GM18526 (cell line): ENCODE measurements around the gene HBB.

Source experiments
- POLR2A ChIP-seq: IDR thresholded peaks from 3 replicates; pipeline ENCODE4 v1.6.1; 2011; ENCODE audit not compliant: insufficient read length; ENCODE audit errors: extremely low read depth

HBB gene

DNA sequence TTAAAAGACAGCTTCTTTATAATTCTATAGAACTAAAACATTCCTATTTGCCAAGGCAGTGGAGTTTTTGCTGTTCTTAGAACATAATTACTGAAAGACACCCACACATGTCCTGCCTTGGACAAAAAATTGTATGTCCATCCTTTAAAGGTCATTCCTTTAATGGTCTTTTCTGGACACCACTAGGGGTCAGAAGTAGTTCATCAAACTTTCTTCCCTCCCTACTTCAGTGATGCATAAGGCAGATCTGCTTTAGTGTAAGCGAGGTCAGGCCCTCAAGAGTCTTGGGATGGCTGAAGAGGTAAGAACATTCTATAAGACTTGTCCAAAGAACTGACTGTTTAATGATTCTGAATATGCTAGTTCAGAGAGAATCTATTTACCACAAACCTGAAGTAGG lies 22.1 kb downstream of the HBB start:
- TF ChIP-seq POLR2A = no peak

DNA sequence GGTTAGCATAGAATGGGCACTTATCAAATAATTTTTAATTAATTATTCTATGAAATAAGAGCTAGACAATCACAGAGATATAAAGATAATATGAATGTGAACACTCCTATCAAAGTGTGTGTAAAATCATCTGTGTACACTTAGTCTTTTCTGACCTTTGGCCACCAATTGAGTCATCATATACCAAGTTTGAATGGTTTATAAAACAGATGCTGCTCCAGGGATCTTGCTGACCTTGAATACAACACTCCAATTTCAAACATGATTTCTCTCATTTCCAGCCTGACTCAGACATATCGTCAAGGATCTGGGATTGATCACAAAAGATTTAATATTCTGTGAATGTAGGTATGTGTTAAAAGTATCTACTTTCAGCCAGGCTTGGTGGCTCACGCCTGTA lies 23.5 kb downstream of the HBB start:
- no peak for TF ChIP-seq POLR2A

- TF ChIP-seq POLR2A = no peak
Measured at GRCh38 chr11:5200582-5200981, 26.3 kb downstream of the HBB start, which contains the start of gene OR51V1. Gene OR51V1 (minus strand): TSS chr11:5200682. CDS start chr11:5200682, 0 bp downstream.

GRCh38 chr11:5198285-5198684 lies 28.6 kb downstream of the HBB start:
- TF ChIP-seq POLR2A = no peak

DNA sequence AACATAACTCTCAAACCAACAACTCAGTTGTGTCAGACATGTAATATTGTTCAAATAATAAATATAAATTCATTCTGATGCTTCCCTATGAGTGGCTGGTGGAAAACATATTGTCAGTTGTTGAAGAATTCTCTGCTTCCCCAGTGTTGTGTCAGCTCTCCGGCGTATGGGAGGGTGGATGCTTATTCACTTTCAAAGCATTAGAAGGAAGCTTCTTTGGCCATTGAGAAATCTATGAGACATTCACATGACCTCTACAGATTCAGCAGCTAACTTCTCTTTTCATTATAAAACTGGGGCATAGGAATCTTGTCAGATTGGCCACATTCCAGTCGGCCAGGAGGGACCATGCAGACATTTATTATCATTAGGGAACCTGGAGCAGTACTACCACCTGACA lies 29.3 kb downstream of the HBB start:
- TF ChIP-seq POLR2A = no peak

- no peak for TF ChIP-seq POLR2A
Measured at GRCh38 chr11:5196731-5197130, 30.1 kb downstream of the HBB start.

- no peak for TF ChIP-seq POLR2A
Measured at GRCh38 chr11:5196067-5196466, 30.8 kb downstream of the HBB start.

DNA sequence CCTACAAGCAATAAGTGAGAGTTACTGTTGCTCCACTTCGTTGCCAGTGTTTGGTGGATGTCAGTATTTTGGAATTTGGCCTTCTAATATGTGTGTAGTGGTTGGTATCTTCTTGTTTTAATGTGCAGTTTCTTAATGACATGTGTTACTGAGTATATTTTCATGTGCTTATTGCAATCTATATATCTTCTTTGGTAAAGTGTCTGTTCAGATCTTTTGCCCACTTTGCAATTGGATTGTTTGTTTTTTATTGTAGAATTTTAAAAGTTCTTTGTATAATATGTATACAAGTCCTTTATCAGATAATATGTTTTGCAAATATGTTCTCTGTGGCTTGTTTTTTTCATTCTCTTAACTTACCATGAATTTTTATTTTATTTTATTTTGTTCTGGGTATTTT lies 34.1 kb downstream of the HBB start:
- no peak for TF ChIP-seq POLR2A

DNA sequence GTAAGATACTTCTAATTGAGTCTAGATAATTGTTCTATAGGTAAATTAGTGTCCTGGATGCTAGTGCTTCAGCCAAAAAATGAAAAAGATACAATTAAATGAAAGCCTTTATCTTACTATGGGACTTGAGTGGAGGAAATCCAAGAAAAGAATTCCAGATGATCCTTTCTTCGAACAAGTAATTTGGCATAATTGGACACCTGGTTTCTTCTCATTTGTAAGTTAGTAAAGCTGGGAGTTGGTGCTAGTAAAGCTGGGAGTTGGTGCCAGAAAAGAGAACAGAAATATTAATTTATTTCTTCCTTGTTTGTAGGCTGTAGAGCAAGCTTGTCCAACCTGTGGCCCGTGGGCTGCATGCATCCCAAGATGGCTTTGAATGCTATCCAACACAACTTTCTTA lies 38.7 kb downstream of the HBB start:
- no peak for TF ChIP-seq POLR2A

DNA sequence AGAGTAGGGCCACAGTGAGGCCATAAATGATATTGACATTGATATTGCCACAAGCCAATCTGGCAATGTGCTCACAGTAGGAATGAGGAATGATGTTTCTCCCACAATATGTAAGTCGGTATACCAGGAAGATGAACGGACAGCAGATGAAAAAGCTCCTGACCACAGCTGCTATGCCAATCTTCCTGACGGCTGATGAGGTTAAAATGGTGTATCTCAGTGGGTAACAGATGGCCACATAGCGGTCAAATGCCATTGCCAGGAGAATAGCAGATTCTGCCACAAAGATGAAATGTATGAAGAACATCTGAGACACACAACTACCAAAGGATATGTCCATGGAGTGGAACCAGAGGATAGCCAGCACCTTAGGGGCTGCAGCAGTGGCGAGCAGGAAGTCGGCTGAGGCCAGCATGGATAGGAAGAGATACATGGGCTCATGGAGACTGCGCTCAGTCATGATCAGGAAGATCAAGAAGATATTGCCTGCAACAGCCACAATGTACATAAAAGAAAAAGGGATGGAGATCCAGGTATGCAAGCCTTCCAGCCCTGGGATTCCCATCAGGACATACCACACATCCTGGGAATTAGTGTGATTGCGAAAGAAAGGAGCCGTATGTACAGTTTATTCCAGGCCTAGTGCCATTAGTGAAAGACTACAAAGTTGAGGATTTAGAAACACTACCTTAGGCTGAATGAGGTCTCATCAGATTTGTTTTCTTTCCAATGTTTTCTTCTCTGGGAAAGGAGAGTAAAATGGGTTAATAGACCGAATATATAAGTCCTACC lies 48.6 kb downstream of the HBB start:
- no peak for TF ChIP-seq POLR2A
